NCI-H2171 (cell line): ENCODE measurements around the gene SMIM12.
A peak's percentile ranks its signal among the peaks of the same experiment; 100 is the strongest.

Source experiments
- DNase-seq: peaks from one replicate; lab custom pipeline; 2025; lab: John Stamatoyannopoulos, UW

Gene SMIM12

GRCh38 chr1:34872133-34872503 lies 12.6 kb upstream of the SMIM12 start:
- DNase-seq: no peak

GRCh38 chr1:34871443-34872132 lies 12.0 kb upstream of the SMIM12 start:
- DNase-seq: no peak

- DNase-seq: no peak
Measured at GRCh38 chr1:34870395-34870794, 10.8 kb upstream of the SMIM12 start.

- DNase-seq: no peak
Measured at GRCh38 chr1:34869760-34870159, 10.2 kb upstream of the SMIM12 start.

GRCh38 chr1:34868230-34869049 lies 8.9 kb upstream of the SMIM12 start:
- DNase-seq: no peak

- no peak for DNase-seq
Measured at GRCh38 chr1:34867415-34867814, 7.9 kb upstream of the SMIM12 start.

- no peak for DNase-seq
Measured at GRCh38 chr1:34866762-34867109, 7.2 kb upstream of the SMIM12 start.

- DNase-seq: no peak
Measured at GRCh38 chr1:34865981-34866761, 6.6 kb upstream of the SMIM12 start.

GRCh38 chr1:34865573-34865972 lies 6.0 kb upstream of the SMIM12 start:
- no peak for DNase-seq

GRCh38 chr1:34864759-34865158 lies 5.2 kb upstream of the SMIM12 start:
- no peak for DNase-seq

GRCh38 chr1:34863501-34863900 lies 4.0 kb upstream of the SMIM12 start:
- DNase-seq: no peak

- DNase-seq: no peak
Measured at GRCh38 chr1:34858901-34859445, 576 bp downstream of the SMIM12 start.

- no peak for DNase-seq
Measured at GRCh38 chr1:34856697-34857096, 2.9 kb downstream of the SMIM12 start.

GRCh38 chr1:34852677-34853217 lies 6.8 kb downstream of the SMIM12 start:
- DNase-seq: peak; percentile 70

- no peak for DNase-seq
Measured at GRCh38 chr1:34851431-34852105, 8.0 kb downstream of the SMIM12 start.

GRCh38 chr1:34850382-34850781 lies 9.2 kb downstream of the SMIM12 start:
- no peak for DNase-seq

- no peak for DNase-seq
Measured at GRCh38 chr1:34847094-34847493, 12.5 kb downstream of the SMIM12 start.

- DNase-seq: no peak
Measured at GRCh38 chr1:34846265-34846664, 13.3 kb downstream of the SMIM12 start.

GRCh38 chr1:34845131-34845901 lies 14.2 kb downstream of the SMIM12 start:
- DNase-seq: no peak

GRCh38 chr1:34844252-34844634 lies 15.3 kb downstream of the SMIM12 start:
- no peak for DNase-seq
